Neural crest cell (in vitro differentiated cells): ENCODE results near the gene DLG4. TPM values are rescaled to one million over a fixed set of nuclear protein-coding genes. Genes with fewer than 3 reads are reported as not detected.
"Not testable (repeated sequence)": the region's sequence is repeated elsewhere in the genome, so short reads cannot be mapped to it uniquely, and the experiment has no call there.

Source experiments
- DNase-seq: peaks from one replicate; pipeline ENCODE4 v3.0.0; 2021; ENCODE audit warnings: low read depth, mixed read lengths, low spot score
- H3K27ac Mint-ChIP-seq: one replicate; pipeline ENCODE4 v1.8.0; 2021; ENCODE audit warnings: mild to moderate bottlenecking, mixed read lengths; ENCODE audit not compliant: unreplicated experiment
- H3K27me3 Mint-ChIP-seq: 2 replicates; pipeline ENCODE4 v1.8.0; 2021; ENCODE audit warnings: low read depth, mild to moderate bottlenecking, mixed read lengths
- H3K36me3 Mint-ChIP-seq: 2 replicates; pipeline ENCODE4 v1.8.0; 2021; ENCODE audit warnings: low read depth, mild to moderate bottlenecking, mixed read lengths
- H3K4me1 Mint-ChIP-seq: 2 replicates; pipeline ENCODE4 v1.8.0; 2021; ENCODE audit warnings: mixed read lengths
- H3K4me3 Mint-ChIP-seq: one replicate; pipeline ENCODE4 v1.8.0; 2021; ENCODE audit warnings: mild to moderate bottlenecking, mixed read lengths
- H3K9me3 Mint-ChIP-seq: 2 replicates; pipeline ENCODE4 v1.8.0; 2021; ENCODE audit warnings: mixed read lengths
- total RNA-seq: library from RNA; stranded (reverse); gene quantifications from 2 replicates; pipeline ENCODE4 v1.2.1, GENCODE V29; 2021
- TF ChIP-seq, protein P1 (sequence below): fragments of 200-600 bp; sonication (generic); conservative IDR thresholded peaks from 2 replicates; pipeline ENCODE4 v1.5.0; 2021; ENCODE audit warnings: antibody characterized with exemption, mild to moderate bottlenecking

DLG4 gene
- total RNA-seq, 1 donor from 2014 or later = 51.4 TPM

DNA sequence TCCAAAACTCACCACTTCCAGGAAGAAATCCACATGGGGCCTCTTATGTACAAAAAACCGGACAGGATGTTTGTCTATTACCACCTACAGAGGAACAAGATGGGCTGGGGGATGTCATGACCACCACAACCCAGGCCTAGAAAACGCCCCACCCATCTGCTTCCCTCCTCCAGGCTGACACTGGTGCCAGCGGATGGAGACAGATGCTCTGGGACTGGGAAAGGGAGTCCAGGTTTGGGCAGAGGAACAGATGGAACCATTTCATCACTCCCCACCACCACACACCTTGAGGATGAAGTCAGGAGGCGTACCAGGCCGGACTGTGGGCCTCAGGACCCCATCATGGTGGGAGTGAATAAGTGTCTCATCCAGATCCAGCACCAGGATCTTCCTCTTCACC, 27.1 kb upstream of the DLG4 start:
- Mint-ChIP-seq H3K36me3 (peaks cover 18% of the 10 kb centered on the region), H3K27ac (peak overlapping the region; percentile 76), H3K27me3 (peaks cover 9% of the 10 kb centered on the region), H3K4me1 (peaks cover 39% of the 10 kb centered on the region), H3K9me3 (no peaks in the 10 kb centered on the region), H3K4me3 (peak overlapping the region; percentile 79)
- no peak for DNase-seq
- TF ChIP-seq, protein P1, sequence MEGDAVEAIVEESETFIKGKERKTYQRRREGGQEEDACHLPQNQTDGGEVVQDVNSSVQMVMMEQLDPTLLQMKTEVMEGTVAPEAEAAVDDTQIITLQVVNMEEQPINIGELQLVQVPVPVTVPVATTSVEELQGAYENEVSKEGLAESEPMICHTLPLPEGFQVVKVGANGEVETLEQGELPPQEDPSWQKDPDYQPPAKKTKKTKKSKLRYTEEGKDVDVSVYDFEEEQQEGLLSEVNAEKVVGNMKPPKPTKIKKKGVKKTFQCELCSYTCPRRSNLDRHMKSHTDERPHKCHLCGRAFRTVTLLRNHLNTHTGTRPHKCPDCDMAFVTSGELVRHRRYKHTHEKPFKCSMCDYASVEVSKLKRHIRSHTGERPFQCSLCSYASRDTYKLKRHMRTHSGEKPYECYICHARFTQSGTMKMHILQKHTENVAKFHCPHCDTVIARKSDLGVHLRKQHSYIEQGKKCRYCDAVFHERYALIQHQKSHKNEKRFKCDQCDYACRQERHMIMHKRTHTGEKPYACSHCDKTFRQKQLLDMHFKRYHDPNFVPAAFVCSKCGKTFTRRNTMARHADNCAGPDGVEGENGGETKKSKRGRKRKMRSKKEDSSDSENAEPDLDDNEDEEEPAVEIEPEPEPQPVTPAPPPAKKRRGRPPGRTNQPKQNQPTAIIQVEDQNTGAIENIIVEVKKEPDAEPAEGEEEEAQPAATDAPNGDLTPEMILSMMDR = no peak

DNA sequence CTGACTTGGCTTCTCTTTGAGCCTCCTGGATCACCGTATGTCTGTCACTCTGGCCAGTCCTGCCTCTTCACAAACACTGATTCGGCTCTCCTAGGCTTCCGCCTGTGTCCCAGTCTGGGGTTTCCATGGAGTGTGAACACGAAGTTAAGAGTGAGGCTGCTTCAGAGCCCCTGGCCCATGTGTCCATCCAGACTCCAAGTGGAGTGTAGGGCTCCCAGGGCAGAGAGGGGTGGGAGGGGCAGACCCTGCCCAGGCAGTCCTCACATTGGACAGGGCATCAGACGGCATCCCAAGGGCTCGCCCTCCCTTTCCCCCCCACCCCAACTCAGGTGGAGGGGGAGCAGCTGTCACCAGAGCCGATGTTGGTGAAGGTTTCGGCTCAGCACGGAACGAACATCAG, 24.2 kb upstream of the DLG4 start:
- Mint-ChIP-seq H3K4me1 (peaks cover 41% of the 10 kb centered on the region), H3K4me3 (peak overlapping the region; percentile 94), H3K27me3 (peaks cover 19% of the 10 kb centered on the region), H3K36me3 (peaks cover 24% of the 10 kb centered on the region)
- H3K9me3 Mint-ChIP-seq, DNase-seq, H3K27ac Mint-ChIP-seq: not testable (repeated sequence)

DNA sequence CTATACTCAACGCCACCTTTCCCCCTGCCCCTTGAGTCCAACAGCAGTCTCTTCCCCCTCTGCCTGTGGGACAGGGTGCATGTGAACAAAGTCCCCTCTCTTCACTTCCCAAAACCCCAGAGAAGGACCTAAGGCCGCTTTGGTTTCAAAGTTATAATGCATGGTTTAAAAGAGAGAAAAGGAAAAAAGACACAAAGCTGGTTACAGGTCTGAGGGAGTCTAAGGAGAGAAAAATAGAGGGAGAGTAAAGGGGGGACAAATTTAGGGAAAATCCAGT, 23.8 kb upstream of the DLG4 start:
- H3K27me3 Mint-ChIP-seq = peaks cover 19% of the 10 kb centered on the region
- H3K4me1 Mint-ChIP-seq = peaks cover 37% of the 10 kb centered on the region
- peak overlapping the region; percentile 94 for H3K4me3 Mint-ChIP-seq
- H3K36me3 Mint-ChIP-seq = peaks cover 24% of the 10 kb centered on the region
- no peak for DNase-seq
- TF ChIP-seq, protein P1 = no peak
- H3K27ac Mint-ChIP-seq = peak overlapping the region; percentile 76
- no peaks in the 10 kb centered on the region for H3K9me3 Mint-ChIP-seq

DNA sequence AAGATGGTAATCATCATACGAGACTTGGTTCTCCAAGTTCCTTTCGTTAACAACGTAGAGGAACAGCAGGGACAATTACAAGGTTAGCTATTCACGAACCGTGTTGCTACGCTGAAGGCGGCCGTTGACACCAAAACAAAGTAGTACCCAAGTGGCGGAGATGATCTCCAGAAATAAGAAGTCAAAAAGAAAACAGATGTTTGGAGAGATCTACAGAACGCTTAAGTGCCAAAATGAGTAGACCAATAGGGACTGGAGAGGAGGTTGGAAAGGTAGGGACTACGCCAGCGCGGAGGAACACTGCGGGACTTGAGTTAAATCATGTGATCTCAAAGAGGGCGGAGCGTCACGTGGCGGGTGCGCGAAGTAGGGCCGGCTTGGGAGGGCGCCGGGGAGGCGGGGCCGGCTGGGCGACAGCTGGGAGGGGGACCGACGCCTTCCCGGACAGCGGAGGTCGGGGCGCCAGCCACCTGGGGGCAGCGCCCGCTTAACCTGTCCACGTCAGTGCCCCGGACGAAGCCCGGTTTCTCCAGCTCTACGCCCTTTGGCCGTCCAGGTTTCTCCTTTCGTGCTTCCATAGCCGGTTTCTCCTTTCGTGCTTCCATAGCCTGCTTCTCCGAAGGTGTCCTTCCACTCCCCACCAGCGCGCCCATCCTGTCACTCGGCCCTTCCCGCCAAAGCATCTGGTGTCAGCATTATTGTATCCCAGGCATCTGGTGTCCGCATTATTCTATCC, 23.2 kb upstream of the DLG4 start:
- H3K27ac Mint-ChIP-seq = peak overlapping the region; percentile 99
- peaks cover 24% of the 10 kb centered on the region for H3K36me3 Mint-ChIP-seq
- TF ChIP-seq, protein P1 = no peak
- H3K4me3 Mint-ChIP-seq = peak overlapping the region; percentile 94
- peak; percentile 93 for DNase-seq
- peaks cover 37% of the 10 kb centered on the region for H3K4me1 Mint-ChIP-seq
- H3K9me3 Mint-ChIP-seq = no peaks in the 10 kb centered on the region
- H3K27me3 Mint-ChIP-seq = peaks cover 19% of the 10 kb centered on the region

DNA sequence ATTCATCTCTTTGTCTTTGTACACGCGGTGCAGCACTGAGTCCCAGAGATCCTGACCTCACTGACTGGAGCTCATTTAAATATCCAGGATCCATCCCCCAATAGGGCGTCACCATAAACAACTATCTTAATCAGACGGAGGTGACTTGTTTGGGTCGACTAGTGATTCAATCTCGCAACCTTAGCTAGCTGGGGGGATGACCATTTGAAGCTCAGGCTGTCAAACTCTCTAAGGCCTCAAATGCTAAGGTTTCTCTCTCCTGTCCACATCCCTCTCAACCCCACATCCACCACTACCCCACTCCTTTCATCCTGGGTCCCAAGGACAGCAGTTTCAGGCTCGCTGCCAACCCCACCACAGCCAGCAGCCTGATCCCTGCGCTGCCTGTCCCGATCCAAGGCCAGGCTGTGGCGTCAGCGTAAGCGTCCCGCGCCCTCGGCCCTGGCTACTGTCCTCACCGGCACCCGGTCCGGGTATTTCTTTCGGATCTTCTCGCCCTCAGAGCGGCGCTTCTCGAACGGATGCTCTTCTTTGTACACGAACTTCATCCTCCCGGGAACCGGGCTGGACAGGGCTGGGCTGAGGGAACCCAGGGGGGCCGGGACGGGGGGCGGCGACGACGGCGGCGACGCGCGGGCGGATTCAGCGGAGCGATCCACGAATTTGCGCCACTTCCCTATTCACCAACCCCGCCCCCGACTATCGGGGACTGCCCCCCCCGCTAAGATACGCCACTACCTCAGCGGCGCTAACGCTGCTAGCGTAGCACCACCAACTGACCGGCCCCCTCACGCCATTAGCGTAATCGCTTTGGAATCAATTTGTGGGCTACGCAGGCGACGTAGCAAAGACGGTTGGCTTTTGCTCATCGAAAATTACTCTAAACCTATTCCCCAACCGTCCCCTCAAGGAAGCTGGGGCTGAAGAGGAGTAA, 22.4 kb upstream of the DLG4 start, which contains the start of gene GABARAP:
TSS of gene GABARAP (minus strand) at position 667 of the 934 bp plus-strand sequence. CDS start at position 548, 119 bp downstream.
- H3K27me3 Mint-ChIP-seq = peaks cover 19% of the 10 kb centered on the region
- H3K27ac Mint-ChIP-seq = peak within 1 kb of the TSS; percentile 99
- TF ChIP-seq, protein P1 = no peak
- DNase-seq = peak; percentile 98
- no peaks in the 10 kb centered on the region for H3K9me3 Mint-ChIP-seq
- H3K36me3 Mint-ChIP-seq = peaks cover 28% of the 10 kb centered on the region
- H3K4me1 Mint-ChIP-seq = peaks cover 42% of the 10 kb centered on the region
- H3K4me3 Mint-ChIP-seq = peak within 1 kb of the TSS; percentile 94
